HepG2 (cell line): ENCODE results near the gene PJA1. TPM values are rescaled to one million over a fixed set of nuclear protein-coding genes. Genes with fewer than 3 reads are reported as not detected.

Experiments
- ATAC-seq: fragments of 200-7000 bp; cut with Tn5 transposase; 3 replicates; pipeline ENCODE4 v1.9.1; 2020; ENCODE audit warnings: mild to moderate bottlenecking, moderate library complexity
- BruUV-seq: library from RNA; stranded (reverse); fragments of 400-500 nt; replicated peaks from 2 replicates; lab custom pipeline; 2021; lab: Mats Ljungman, UMichigan
- CTCF ChIA-PET: fragments of 300-600 bp; formaldehyde crosslinking; extraction: SDS; loops from one replicate; lab custom pipeline; 2021; ENCODE audit warnings: low total read pairs, inconsistent platforms, low intra/inter-chr PET ratio; lab: Yijun Ruan, JAX
- POLR2A ChIA-PET: fragments of 350-600 bp; sonication (Branson Sonifier 250); formaldehyde crosslinking; loops from one replicate; lab custom pipeline; 2020; ENCODE audit warnings: antibody characterized with exemption, inconsistent platforms; lab: Yijun Ruan, JAX
- DNase-seq: peaks from one replicate; pipeline ENCODE4 v3.0.0-alpha.2; 2015; ENCODE audit warnings: low spot score
- FAIRE-seq: peaks from 3 replicates; lab custom pipeline; 2011; peaks lifted over from hg19 to GRCh38; lab: Jason Lieb, UNC
- H2AFZ ChIP-seq: one replicate; pipeline ENCODE4 v1.6.1; 2011; ENCODE audit warnings: low read length, inconsistent platforms
- H3K27ac ChIP-seq: fragments of 300-600 bp; 3 replicates; pipeline ENCODE4 v1.8.0; 2011; ENCODE audit warnings: mixed run types, mild to moderate bottlenecking, mixed read lengths, low read length, inconsistent platforms; ENCODE audit not compliant: insufficient read depth; ENCODE audit errors: extremely low read length
- H3K27me3 ChIP-seq, 2 experiments: fragments of 200-600 bp in 1 of 2; 2 replicates in 1 of 2; 3 replicates in 1 of 2; pipeline versions ENCODE4 v1.6.0 to v1.8.0; 2011; ENCODE audit warnings: low read length in 2 of 2, mild to moderate bottlenecking in 2 of 2, moderate library complexity in 2 of 2, inconsistent platforms in 1 of 2; ENCODE audit not compliant: insufficient read depth in 2 of 2, control insufficient read depth in 1 of 2
- H3K36me3 ChIP-seq, 2 experiments: fragments of 200-600 bp in 1 of 2; replicated peaks in 1 of 2; 2 replicates in 1 of 2; 3 replicates in 1 of 2; pipeline versions ENCODE4 v1.5.1 to v1.8.0; 2011; ENCODE audit warnings: low read length in 2 of 2, inconsistent platforms in 1 of 2; ENCODE audit not compliant: insufficient read depth in 2 of 2, control insufficient read depth in 1 of 2
- H3K4me1 ChIP-seq: 2 replicates; pipeline ENCODE4 v1.5.1; 2012; ENCODE audit warnings: low read length, inconsistent platforms; ENCODE audit not compliant: insufficient read depth
- H3K4me2 ChIP-seq: 2 replicates; pipeline ENCODE4 v1.6.0; 2011; ENCODE audit warnings: low read depth, low read length, inconsistent platforms
- H3K4me3 ChIP-seq, 3 experiments: fragments of 200-600 bp in 1 of 3; sonication (generic), shearing (Covaris generic) in 1 of 3; replicated peaks in 1 of 3; 2 replicates each; pipeline ENCODE4 v1.5.1; 2011 to 2016; ENCODE audit warnings: low read length in 3 of 3, inconsistent platforms in 2 of 3, low read depth in 2 of 3, mild to moderate bottlenecking in 2 of 3, control low read depth in 1 of 3, mixed read lengths in 1 of 3; ENCODE audit not compliant: insufficient read depth in 1 of 3
- H3K79me2 ChIP-seq: one replicate; pipeline ENCODE4 v1.6.1; 2011; ENCODE audit warnings: low read length, inconsistent platforms; ENCODE audit not compliant: insufficient read depth
- H3K9ac ChIP-seq: 2 replicates; pipeline ENCODE4 v1.6.0; 2011; ENCODE audit warnings: mild to moderate bottlenecking, low read depth, low read length, inconsistent platforms; ENCODE audit not compliant: insufficient read depth
- H3K9me3 ChIP-seq: 2 replicates; pipeline ENCODE4 v1.5.1; 2012; ENCODE audit warnings: mild to moderate bottlenecking, low read length
- H4K20me1 ChIP-seq: 2 replicates; pipeline ENCODE4 v1.6.0; 2011; ENCODE audit warnings: inconsistent platforms, mild to moderate bottlenecking, low read length, moderate library complexity; ENCODE audit not compliant: insufficient read depth
- BCLAF1 ChIP-seq: fragments of 450-650 bp; IDR thresholded peaks from 2 replicates; pipeline ENCODE4 v1.6.1; 2017; ENCODE audit warnings: mild to moderate bottlenecking
- DZIP1 ChIP-seq: sonication (generic); formaldehyde crosslinking; IDR thresholded peaks from 2 replicates; pipeline ENCODE4 v1.5.0; 2020; ENCODE audit warnings: mild to moderate bottlenecking, missing genetic modification reagents
- EEA1 ChIP-seq: sonication (generic); formaldehyde crosslinking; IDR thresholded peaks from 2 replicates; pipeline ENCODE4 v1.5.1; 2020; ENCODE audit warnings: mild to moderate bottlenecking, missing genetic modification reagents, borderline replicate concordance
- EED ChIP-seq: sonication (generic); formaldehyde crosslinking; IDR thresholded peaks from 2 replicates; pipeline ENCODE4 v1.5.0; 2020; ENCODE audit warnings: mild to moderate bottlenecking, missing genetic modification reagents
- HOXA5 ChIP-seq: sonication (generic); formaldehyde crosslinking; IDR thresholded peaks from 2 replicates; pipeline ENCODE4 v1.4.0; 2020; ENCODE audit warnings: missing genetic modification reagents
- NAIF1 ChIP-seq: sonication (generic); formaldehyde crosslinking; IDR thresholded peaks from 2 replicates; pipeline ENCODE4 v1.5.0; 2020; ENCODE audit warnings: mild to moderate bottlenecking, missing genetic modification reagents, borderline replicate concordance
- TOPORS ChIP-seq: sonication (generic); formaldehyde crosslinking; IDR thresholded peaks from 2 replicates; pipeline ENCODE4 v1.8.0; 2023; ENCODE audit warnings: mild to moderate bottlenecking, missing genetic modification reagents
- TRAFD1 ChIP-seq: sonication (generic); formaldehyde crosslinking; IDR thresholded peaks from 2 replicates; pipeline ENCODE4 v1.5.1; 2020; ENCODE audit warnings: missing genetic modification reagents, mild to moderate bottlenecking, borderline replicate concordance
- ZBTB1 ChIP-seq: sonication (generic); formaldehyde crosslinking; IDR thresholded peaks from 2 replicates; pipeline ENCODE4 v1.4.0; 2020; ENCODE audit warnings: missing genetic modification reagents, borderline replicate concordance
- WGBS: methylation state at CpG from one replicate; pipeline ENCODE4 v1.1.6; 2017; ENCODE audit warnings: low lambda C conversion rate; 5-methylcytosine and 5-hydroxymethylcytosine counted together
- in situ Hi-C: cut with HindIII; loops from 2 replicates; pipeline ENCODE4 v1.10.0; 2017; ENCODE audit warnings: low pct_unique_long_range_greater_than_20kb; ENCODE audit not compliant: extremely low pct_ligation_motif_present
- intact Hi-C: fragments of 100-400 bp; cut with micrococcal nuclease; formaldehyde crosslinking; loops from one replicate; pipeline ENCODE4 v1.10.0; 2022; ENCODE audit not compliant: unreplicated experiment
- polyA plus RNA-seq, 8 experiments: library from polyadenylated mRNA; depleted of rRNA in 3 of 8; stranded (reverse) in 7 of 8; unstranded in 1 of 8; fragments of >200 nt; fragmentation: Illumina TruSeq in 4 of 8; extraction: Trizol in 4 of 8; gene quantifications; 2 replicates each; pipeline versions ENCODE4 v1.2.1 to v1.2.3, GENCODE V29; 2011 to 2016; ENCODE audit warnings: low read depth in 4 of 8, missing spikeins in 1 of 8, mixed read lengths in 1 of 8; ENCODE audit not compliant: insufficient read depth in 1 of 8
- total RNA-seq, 5 experiments: library from RNA; depleted of rRNA; stranded (reverse); fragments of >200 nt; fragmentation: Illumina TruSeq; extraction: Trizol; gene quantifications; 2 replicates each; pipeline ENCODE4 v1.2.3, GENCODE V29; 2016; ENCODE audit warnings: low read depth in 1 of 5

Gene PJA1
- total and polyA plus RNA-seq, 2 of the 13 experiments (the other 11 are each of a cell fraction or from before 2014, with no cell fraction given): 3.6 to 9.6 TPM

- WGBS: 55% methylated on average over 8 of the region's 34 CpGs
- Histone ChIP-seq H3K4me1 (no peaks in the 10 kb centered on the region), H2AFZ (no peak overlapping the region), H3K4me2 (no peak overlapping the region), H3K4me3 (no peak overlapping the region), H3K9ac (no peak overlapping the region), H3K27me3 (no peaks in the 10 kb centered on the region), H3K79me2 (no peaks in the 10 kb centered on the region), H3K9me3 (no peaks in the 10 kb centered on the region), H4K20me1 (no peaks in the 10 kb centered on the region), H3K36me3 (no peaks in the 10 kb centered on the region), H3K27ac (no peak overlapping the region)
- TF ChIP-seq EED (CRISPR knock-in tag): no peak
- TF ChIP-seq BCLAF1: no peak
- no peak for TF ChIP-seq HOXA5 (CRISPR knock-in tag)
- TF ChIP-seq DZIP1 (CRISPR knock-in tag): no peak
- no peak for TF ChIP-seq TRAFD1 (CRISPR knock-in tag)
- no peak for TF ChIP-seq EEA1 (CRISPR knock-in tag)
- no peak for TF ChIP-seq ZBTB1 (CRISPR knock-in tag)
- no peak for TF ChIP-seq NAIF1 (CRISPR knock-in tag)
- no peak for TF ChIP-seq TOPORS (CRISPR knock-in tag)
- CTCF ChIA-PET: no interaction called here
- in situ Hi-C loops (no loop called here), intact Hi-C loops (no loop called here)
- no peak for DNase-seq
- no TSS peak for BruUV-seq
- no peak for ATAC-seq
- POLR2A ChIA-PET: no interaction called here
- no peak for FAIRE-seq
Observed at GRCh38 chrX:69128588-69128987, 36.7 kb downstream of the PJA1 start.
